Liver (tissue), 3 donors: Measurements from ENCODE around the gene ACACB.

ENCODE experiments used
- CTCF ChIP-seq: fragments of 150-350 bp; IDR thresholded peaks from 2 replicates; pipeline ENCODE4 v1.5.1; 2017; ENCODE audit warnings: improper control_type of control experiment, low read depth, low read length; ENCODE audit not compliant: missing input control
- EGR1 ChIP-seq, 2 donors: IDR thresholded peaks; 2 replicates each; pipeline ENCODE4 v1.6.1; 2016 to 2018; ENCODE audit warnings: antibody characterized with exemption in 2 of 2, low read depth in 2 of 2
- GABPA ChIP-seq, 2 donors: IDR thresholded peaks in 1 of 2; conservative IDR thresholded peaks in 1 of 2; 2 replicates each; pipeline ENCODE4 v1.6.1; 2016; ENCODE audit warnings: antibody characterized with exemption in 2 of 2, mild to moderate bottlenecking in 1 of 2, moderate library complexity in 1 of 2
- RAD21 ChIP-seq, 2 donors: IDR thresholded peaks; 2 replicates each; pipeline ENCODE4 v1.6.1; 2016; ENCODE audit warnings: antibody characterized with exemption in 2 of 2, mild to moderate bottlenecking in 2 of 2
- REST ChIP-seq: IDR thresholded peaks from 2 replicates; pipeline ENCODE4 v1.6.1; 2016; ENCODE audit warnings: antibody characterized with exemption, mild to moderate bottlenecking
- SP1 ChIP-seq: IDR thresholded peaks from 2 replicates; pipeline ENCODE4 v1.6.1; 2018; ENCODE audit warnings: antibody characterized with exemption, mild to moderate bottlenecking
- donor health status: healthy.
- donor health status: healthy.

- no peak for TF ChIP-seq CTCF
- TF ChIP-seq REST, result no peak
- peak in 1 of 2 donors; percentile 4 for TF ChIP-seq RAD21 (IDR thresholded peaks at IDR 0.05)
- no peak for TF ChIP-seq EGR1 (IDR thresholded peaks at IDR 0.05; ENCODE audit: low read depth in 2 of 2)
- TF ChIP-seq SP1, result no peak
- no peak for TF ChIP-seq GABPA (IDR thresholded peaks at IDR 0.05 in 1 of 2, conservative IDR thresholded peaks at IDR 0.05 in 1 of 2)
Observed at GRCh38 chr12:109302770-109303169, 186.4 kb downstream of the ACACB start.
